Measurements from ENCODE around the gene HS3ST3A1.
A peak's percentile ranks its signal among the peaks of the same experiment; 100 is the strongest.

The HS3ST3A1 gene

DNA sequence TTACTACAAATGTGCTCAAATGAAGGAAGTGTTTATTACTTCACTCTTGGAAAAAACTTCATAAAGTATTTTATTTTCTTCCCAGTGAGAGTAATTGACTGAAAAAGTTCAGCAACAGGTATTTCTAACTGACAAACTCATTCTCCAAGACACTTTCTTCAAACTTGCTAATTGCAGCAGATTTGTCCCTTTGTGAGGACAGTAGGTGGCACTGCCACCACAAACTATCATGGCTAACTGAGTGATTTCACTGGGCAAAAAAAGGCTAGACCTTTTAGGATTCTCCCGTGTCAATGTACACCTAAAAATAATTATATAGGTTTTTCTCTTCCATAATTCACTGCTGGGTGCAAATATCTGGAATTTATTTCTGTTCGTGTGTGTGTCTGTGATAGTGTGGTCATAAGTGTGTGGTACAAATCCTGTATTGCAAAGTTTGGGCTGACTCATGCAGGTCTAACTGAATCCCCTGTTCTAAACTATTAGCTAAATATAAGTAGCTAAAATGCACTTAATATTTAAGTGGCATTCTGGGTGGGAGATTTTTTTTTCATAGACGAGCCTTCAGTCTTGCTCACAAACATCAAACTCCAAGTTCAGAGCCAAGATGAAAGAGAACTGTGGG is 3.9 kb downstream of the HS3ST3A1 start:
- DNase-seq: peak in 1 of 2 experiments; percentile 25

DNA sequence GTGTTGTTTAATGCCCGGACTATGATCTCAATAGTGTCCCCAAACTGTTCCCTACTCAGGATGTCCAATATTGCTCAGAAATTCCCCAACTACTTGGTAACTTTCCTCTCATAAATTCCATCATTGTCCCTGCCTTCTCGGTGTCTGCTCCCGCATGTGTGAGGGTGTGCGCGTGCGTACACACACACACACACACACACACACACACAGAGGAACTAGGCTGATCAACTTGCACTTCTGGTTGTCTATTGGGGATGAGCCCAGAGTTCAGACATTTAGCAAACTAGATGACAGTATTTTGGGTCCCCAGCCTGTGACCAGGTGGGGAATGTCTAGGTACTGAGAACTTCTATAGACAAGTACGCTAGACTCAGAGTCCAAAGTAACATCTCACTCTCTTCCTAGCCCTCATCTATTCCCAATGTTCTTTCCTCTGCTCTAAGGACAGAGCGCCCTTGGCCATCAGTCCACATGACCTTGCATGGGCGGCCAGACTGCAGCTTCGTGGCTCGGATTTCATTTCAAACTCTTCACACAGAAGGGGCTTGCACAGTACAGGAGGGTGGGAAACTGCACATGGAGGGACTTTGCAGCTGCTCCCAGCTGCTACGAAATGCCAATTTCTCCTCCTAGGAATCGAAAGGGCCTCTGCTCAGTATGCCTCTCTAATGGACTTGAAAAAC is 5.3 kb downstream of the HS3ST3A1 start:
- no peak for DNase-seq

DNA sequence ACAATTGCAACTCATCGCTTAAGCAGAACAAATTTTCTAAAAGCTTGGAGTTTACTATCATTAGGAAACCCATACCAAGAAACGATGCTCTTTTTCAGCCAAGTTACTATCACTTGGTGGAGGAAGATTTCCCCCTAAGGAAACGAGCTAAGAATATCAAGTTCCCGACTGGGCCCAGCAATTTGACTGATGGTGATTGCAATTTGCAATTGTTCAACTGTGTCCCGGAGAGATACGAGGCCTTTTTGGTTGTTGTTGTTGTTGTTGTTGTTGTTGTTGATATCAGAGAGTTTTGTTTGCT is 6.2 kb downstream of the HS3ST3A1 start:
- DNase-seq: no peak

DNA sequence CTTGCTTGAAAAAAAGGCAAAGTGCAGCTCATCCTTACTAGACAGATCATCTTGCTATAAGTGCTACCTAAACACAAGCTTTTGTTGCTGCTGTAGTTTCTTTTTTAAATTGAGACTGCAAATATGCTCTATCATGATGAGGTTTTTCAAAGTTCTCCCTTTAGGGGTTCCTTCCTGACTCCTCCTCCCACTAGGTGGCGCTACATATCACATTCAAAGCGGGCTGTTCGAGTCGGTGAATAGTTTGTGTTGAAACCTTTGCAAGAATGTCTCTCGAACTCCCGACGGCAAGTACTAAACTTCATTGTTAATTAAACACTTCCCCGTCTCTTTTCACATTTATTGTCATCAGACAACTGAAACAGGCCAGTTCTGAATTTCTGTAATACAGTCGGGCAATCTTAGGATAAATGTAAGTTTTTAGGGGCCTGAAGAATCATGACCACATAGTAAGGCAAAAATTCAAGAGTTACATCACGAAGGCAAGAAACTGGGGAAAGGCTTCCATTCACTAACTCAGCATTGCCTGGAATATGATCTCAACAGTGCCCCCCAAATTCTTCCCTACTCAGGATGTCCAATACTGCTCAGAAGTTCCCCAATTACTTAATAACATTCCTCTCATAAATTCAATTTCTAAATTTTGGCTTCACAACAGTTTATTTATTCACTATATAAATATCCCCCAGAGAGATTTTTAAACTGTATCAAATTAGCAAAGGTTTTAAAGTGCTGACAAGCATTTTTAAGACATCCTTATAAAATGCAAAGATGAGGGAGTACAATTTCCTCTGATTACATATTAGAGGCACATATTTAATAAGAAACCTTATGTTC is 6.7 kb downstream of the HS3ST3A1 start:
- peak; percentile 86 to 90 for DNase-seq

DNA sequence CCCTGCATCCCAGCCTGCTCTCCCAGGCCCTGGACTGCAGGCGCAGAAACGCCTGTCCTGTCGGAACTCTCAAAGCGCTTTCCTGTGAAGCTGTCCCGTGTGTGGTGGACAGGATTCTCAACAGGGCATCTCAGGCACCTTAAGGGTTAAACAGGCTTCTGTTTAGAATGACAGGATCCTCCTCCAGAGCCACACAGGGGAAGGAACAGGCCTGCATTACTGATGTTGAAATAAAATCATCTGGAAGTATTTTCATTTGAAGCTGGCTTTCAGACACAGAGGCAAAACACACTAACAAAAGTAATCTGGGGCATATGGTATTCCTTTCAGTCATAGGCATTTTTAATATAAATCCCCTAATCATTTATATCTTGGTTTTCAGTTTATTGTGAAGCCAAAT is 7.4 kb downstream of the HS3ST3A1 start:
- DNase-seq: no peak

DNA sequence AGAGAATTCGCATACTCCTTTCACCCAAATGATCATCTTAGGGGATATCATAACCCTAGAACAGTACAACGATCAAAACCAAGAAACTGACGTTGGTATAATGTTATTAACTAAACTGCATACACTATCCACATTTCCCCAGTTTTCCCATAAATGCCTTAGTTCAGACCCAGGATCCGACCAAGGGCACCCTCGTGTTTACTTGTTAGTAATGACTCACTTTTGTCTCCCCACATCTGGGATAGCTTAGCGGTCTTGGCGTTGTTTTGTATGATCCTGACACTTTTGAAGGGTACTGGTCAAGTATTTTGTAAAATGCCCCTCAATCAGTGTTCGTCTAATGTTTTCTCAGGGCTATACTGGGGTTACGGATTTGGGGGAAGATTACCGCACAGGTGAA is 8.0 kb downstream of the HS3ST3A1 start:
- DNase-seq: no peak

DNA sequence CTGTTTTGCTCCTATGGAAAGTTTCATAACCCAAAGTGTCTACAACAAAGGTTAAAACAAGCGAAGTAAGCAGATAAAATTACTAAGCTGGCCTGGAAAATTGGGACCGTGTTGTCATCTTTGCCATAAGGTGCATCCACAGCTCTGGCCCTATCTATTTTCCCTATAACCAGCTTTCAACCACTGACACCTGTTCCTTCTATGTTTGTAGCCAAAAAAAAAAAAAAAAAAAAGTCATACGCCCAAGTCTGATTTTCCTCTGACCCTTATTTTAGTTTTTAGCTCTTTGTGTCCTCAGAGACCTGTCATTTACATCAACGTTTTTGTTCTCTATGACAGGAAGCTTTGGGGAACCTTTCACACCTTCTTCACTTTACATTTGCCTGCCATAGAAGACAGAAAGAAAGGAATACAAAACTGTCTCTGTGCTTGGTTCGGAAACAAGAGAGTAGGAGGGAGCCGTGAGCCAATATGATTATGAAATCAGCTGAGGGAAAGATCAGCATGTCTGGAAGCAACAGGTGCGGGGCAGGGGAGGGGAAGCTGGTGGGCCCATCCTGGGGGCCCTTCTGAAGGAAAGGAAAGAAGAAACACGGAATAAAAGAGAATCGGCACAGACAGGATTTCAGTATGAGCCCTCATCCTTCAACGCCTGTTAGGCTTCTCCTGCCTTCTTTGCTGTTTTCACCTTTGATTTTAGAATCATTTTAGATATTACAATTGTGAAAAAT is 8.5 kb downstream of the HS3ST3A1 start:
- DNase-seq: no peak

DNA sequence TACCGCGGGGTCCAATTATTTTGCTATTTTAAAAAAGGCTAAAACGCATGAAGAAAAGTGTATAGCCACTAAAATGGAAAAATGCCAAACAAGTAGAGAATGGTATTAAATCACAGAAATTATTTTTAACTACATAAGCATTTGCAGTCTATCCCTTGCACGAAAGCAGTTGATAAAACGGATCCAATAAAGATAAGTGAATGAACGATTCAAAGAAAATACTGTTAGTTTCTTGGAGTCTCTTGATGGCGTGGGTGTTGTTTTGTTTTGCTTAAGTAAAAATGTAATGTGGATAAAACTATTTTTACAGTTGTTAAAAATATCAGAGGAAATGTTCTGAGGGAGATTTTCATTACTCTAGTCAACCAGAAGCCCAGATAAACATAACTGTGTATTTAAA is 9.3 kb downstream of the HS3ST3A1 start:
- no peak for DNase-seq

DNA sequence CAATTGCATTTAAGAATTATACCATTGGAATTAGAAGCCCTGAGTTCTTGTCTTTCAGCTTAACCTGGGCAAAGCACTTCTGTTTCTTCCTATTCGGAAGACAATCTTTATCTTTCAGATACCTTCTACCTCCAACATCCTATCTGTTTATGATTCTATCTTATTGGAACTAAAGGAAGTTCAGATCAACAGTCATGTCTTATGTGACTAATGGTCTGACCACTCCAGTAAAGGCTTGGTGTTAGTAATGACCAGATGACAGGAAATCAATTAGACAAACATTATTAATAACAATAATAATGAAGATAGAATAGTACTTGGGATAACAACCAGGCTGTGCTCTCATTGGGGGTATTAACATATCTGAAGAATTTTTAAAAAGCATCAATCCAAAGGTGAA is 11.3 kb downstream of the HS3ST3A1 start:
- no peak for DNase-seq

DNA sequence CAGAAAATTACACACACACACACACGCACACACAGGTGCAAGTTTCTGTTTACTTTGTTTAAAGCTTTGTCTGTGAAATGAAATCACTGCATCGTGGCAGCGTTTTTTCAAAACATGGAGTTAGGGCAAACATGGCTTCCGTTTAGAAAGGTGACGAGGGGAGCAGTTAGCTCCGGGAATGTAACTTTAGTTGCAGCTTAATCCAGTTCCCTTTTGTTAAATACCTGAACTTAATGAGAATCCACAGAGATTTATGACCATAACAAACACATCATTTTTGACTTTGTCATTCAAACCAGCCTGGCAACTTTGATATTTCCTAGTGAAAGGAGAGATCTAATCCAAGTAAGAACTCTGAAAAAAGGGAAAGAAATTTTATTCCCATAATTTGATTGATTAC is 12.1 kb downstream of the HS3ST3A1 start:
- no peak for DNase-seq

DNA sequence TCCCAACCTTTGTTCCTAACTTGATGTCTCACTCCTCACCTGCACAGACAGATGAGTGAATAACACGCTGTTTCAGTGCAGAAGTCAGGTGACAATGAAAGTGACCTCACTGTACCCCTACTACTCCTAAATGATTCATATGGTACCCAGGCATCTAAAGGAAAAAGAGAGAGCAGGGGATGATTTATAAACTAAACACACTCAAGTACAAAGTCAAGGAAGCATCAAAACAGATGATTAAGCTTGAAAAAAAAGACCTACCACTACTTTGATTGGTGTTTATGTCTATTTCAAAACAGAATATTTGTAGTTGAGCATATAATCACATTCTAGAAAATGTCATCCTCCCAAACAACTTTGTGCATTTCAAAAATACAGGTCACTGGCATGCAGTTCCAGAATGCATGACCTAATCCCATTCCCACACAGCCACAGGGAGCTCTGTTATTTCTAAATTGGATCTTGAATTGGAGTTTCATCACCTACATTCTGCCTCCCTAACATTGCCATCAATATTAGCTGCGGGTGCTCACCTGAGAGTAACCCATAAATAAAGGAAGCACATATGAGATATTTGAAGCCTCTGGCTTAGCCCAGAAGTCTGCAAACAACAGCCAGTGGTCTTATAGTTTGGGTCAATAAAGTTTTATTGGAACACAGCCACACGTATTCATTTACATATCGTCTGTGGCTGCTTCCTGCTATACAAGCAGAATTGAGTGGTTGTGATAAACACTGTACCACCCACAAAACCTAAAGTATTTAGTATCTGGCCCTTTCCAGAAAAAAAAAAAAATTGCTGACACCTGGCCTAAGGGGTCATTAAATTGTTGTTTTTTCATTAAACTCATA is 14.0 kb downstream of the HS3ST3A1 start:
- no peak for DNase-seq

DNA sequence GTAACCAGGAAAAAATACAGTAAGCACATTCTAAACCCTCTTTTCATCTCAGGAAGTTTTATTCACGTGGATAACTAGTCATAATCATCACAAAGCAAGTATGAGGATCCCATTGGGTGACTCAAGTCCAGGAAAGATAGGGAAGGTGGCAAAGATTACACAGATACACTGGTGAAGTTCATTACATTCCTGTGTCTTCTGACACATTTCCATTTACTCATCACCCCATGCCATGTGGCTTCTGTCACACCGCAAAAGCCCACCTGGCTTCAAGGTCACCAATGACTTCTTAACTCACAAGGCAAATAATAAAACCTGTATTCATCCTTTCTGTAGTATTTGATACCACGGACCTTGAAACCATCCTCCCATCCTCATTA is 17.0 kb downstream of the HS3ST3A1 start:
- no peak for DNase-seq

DNA sequence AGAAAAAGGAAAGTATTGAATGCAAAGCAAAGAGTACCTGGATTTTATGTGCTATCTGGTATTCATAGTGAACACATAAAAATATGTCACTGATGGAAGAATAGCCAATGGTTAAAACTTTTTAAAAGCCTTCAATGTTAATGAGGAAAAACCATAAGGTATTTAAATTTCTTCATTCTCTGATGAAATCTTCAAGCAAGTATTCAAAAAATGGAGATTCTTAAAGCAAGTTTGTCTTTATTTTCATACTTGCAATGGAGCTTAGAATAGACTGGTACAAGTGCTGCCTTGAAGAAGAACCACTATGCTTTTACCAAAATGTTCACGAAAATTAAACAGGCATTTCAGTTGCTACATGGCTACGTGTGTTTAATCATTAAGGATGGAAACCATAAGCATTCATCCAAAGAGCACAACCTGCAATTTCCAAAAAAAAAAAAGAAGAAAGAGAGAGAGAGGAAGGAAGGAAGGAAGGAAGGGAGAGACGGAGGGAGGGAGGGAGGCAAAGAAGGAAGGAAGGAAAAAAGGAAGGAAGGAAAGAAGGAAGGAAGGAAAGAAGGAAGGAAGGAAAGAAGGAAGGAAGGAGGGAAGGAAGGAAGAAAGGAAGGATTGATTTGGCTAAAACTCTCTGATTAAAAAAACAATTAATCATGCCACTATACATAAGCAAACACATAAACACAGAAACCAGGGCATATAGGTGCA is 17.6 kb downstream of the HS3ST3A1 start:
- no peak for DNase-seq

DNA sequence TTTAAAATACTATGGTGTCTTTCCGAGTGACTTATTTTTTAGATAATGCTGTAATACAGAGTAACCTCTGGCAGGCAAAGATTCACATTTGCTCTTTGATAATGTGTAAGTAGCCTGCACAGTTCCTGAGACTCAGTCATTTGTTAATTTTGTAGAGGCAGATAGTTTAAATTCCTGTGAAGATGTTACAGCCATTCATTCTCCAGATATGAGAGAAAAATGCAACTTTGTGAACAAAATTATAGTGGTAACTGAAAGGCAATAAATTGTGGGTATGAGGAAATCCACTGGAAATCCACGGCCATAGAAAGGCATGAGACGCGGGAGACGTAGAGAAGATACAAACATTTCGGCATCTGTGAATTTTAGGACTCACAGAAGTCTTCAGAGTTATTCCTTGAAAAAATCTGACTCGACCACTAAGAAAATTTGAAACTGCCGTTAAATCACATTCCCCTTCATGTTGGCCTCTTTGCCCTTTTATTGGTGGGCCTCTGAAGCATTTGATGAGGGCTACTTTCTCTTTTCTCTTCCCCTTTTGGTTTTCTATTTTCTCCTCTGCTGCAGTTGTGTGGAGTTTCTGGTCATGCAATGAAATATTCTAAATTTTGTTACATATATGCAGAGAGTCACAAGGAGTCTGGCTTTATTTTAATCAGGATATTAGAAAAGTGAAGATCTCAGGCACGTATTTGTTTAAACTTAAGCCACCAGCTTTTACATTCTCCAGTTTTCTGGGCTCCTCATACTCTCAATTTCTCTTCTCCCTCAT is 18.8 kb downstream of the HS3ST3A1 start:
- no peak for DNase-seq

DNA sequence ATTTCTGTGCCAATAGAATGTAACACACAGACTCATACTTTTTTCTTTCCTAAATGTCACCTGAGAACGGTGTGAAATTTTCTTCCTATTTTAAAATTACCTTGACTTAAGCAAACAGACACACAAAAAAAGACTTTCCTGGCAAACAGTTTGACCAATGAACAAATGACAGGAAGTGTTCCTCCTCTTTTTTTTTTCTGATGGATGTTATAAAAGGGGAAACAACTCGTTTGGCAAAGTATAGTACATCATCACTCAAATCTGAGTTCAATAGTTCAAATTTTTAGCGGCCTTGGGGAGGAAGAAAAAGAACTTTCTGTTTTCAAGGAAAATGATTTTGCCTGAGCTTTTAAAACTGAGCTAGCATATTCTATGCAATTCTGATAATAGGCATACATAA is 19.8 kb downstream of the HS3ST3A1 start:
- no peak for DNase-seq

DNA sequence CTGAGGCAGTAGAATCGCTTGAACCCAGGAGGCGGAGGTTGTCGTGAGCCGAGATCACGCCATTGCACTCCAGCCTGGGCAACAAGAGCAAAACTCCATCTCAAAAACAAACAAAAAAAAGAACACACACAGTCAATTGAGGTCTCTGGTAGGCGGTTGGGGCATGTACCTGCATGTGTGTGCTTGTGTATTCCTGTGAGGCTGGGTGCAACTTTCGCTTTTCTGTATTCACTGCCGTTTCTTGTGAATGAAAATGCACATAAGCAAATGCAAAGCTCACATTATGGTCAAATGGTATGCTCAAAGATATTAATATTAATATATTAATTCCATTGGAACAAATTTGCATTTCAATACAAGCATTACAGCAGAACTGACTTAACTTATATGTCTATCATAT is 20.9 kb downstream of the HS3ST3A1 start:
- DNase-seq: no peak

DNA sequence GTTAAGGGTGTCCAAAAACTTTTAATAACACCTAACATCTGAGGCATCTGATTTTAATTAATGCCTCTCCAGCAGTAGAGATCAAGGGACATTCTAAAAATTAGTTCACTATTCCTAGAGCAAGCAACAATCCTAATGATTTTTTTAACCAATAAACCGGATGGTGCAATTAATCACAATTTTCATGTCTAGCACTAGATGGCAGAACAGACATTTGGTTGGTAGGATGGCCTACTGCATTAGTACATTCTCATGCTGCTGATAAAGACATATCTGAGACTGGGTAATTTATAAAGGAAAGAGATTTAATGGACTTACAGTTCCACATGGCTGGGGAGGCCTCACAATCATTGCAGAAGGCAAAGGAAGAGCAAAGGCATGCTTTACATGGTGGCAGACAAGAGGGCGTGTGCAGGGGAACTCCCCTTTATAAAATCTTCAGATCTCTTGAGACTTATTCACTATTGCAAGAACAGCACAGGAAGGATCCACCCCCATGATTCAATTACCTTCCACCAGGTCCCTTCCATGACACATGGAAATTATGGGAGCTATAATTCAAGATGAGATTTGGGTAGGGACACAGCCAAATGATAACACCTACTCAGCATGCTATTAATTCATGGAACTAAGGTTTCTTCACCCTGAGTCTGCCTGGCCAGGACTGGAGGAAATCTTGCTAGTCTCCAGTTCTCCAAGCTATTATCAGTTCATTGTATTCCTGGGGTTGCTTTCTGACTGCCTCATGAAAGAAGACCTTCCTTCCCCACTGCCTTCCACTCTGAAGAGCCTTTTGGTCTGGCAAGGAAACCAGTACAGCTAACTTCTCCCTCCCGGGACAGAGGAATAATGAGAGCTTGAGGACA is 24.8 kb downstream of the HS3ST3A1 start:
- DNase-seq: no peak

DNA sequence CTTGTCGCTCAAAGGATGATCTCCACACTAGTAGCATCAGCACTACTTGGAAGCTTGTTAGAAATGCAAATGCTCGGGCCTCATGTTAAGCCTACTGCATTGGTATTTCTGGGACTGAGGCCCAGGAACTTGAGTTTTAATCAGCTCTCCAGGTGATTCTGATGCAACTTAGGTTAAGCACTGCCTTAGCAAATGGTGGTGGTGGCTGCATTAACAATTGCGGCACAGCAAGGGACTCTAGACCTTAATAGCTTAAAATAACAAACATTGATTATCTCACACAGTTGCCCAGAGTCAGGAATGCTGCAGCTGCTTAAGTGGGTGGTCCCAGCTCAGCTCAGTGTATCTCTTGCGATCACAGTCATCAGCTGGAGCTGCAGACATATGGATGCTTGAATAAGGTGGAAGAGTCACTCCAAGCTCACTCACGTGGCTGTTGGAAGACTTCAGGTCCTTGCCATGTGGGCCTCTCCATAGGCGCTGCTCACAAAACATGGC is 25.8 kb downstream of the HS3ST3A1 start:
- no peak for DNase-seq

DNA sequence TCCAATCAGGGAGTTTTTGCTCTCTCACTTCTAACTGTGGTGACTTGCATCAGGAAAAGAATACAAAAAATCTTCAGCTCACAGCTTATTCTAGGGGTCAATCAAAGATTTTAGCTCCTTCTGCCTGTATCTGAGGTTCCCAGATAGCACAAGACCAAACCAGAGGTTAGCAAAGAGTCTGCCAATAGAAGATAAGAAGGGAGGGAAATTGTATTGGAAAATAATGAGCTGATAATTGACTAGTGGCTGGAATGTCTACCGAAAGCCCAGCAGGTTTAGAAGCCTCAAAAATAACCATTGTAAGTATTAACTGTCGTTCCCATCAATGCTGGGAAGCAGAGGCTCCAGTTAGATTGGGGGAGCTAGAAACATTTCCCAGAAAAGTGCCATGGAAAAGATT is 26.3 kb downstream of the HS3ST3A1 start:
- no peak for DNase-seq

DNA sequence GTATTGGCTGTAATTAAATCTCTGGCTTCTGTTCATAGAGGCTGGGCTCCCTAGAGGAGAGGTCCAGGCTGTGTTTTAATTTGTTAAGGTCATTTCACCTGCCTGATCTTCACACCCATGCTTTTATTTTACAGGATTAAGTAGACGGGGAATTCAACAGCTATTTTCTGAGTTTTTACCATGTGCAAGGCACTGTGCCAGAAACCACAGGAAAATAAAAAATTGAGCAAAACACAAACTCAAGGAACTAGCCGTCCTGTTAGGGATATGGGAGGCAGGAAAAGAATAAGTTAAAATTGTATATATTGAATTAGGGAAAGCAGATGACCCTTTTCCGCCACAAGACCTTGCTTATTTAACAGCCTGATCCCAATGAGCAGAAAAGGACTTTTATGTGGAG is 29.1 kb downstream of the HS3ST3A1 start:
- no peak for DNase-seq

All from activated T-cell treated with anti-CD3 and anti-CD28 coated beads, Interleukin-2, amount 50 U/mL, for 48 hours (primary cell).